Mucosa of stomach (tissue), 1 donor: ENCODE data around the gene RASGRF1.
"Not testable (repeated sequence)": the region's sequence is repeated elsewhere in the genome, so short reads cannot be mapped to it uniquely, and the experiment has no call there.

Experiments
- H3K27me3 ChIP-seq: one replicate; pipeline ENCODE4 v1.7.0; 2013; ENCODE audit warnings: mild to moderate bottlenecking, low read length; ENCODE audit not compliant: control insufficient read depth, insufficient read depth
- H3K36me3 ChIP-seq: one replicate; pipeline ENCODE4 v1.7.0; 2013; ENCODE audit warnings: low read length; ENCODE audit not compliant: control insufficient read depth, insufficient read depth
- H3K4me1 ChIP-seq: one replicate; pipeline ENCODE4 v1.7.0; 2013; ENCODE audit warnings: mild to moderate bottlenecking, low read length; ENCODE audit not compliant: control insufficient read depth, insufficient read depth
- H3K4me3 ChIP-seq: one replicate; pipeline ENCODE4 v1.7.0; 2013; ENCODE audit warnings: low read length
- H3K9ac ChIP-seq: one replicate; pipeline ENCODE4 v1.7.0; 2013; ENCODE audit warnings: mild to moderate bottlenecking, low read length, moderate library complexity
- H3K9me3 ChIP-seq: one replicate; pipeline ENCODE4 v1.7.0; 2013; ENCODE audit warnings: mild to moderate bottlenecking, low read length, moderate library complexity; ENCODE audit not compliant: control insufficient read depth
- donor health status: Pancreatic carcinoma.

RASGRF1 gene

GRCh38 chr15:78934655-78935023 is 155.9 kb downstream of the RASGRF1 start:
- no peak overlapping the region for H3K9ac ChIP-seq
- H3K36me3 ChIP-seq, result peaks cover 11% of the 10 kb centered on the region
- H3K9me3 ChIP-seq, result no peaks in the 10 kb centered on the region
- no peaks in the 10 kb centered on the region for H3K27me3 ChIP-seq
- peaks cover 3% of the 10 kb centered on the region for H3K4me1 ChIP-seq
- no peak overlapping the region for H3K4me3 ChIP-seq

GRCh38 chr15:78933823-78934654 is 156.5 kb downstream of the RASGRF1 start:
- H3K9ac ChIP-seq, result no peak overlapping the region
- peaks cover 3% of the 10 kb centered on the region for H3K4me1 ChIP-seq
- no peak overlapping the region for H3K4me3 ChIP-seq
- H3K27me3 ChIP-seq, result no peaks in the 10 kb centered on the region
- peaks cover 11% of the 10 kb centered on the region for H3K36me3 ChIP-seq
- H3K9me3 ChIP-seq, result no peaks in the 10 kb centered on the region

DNA sequence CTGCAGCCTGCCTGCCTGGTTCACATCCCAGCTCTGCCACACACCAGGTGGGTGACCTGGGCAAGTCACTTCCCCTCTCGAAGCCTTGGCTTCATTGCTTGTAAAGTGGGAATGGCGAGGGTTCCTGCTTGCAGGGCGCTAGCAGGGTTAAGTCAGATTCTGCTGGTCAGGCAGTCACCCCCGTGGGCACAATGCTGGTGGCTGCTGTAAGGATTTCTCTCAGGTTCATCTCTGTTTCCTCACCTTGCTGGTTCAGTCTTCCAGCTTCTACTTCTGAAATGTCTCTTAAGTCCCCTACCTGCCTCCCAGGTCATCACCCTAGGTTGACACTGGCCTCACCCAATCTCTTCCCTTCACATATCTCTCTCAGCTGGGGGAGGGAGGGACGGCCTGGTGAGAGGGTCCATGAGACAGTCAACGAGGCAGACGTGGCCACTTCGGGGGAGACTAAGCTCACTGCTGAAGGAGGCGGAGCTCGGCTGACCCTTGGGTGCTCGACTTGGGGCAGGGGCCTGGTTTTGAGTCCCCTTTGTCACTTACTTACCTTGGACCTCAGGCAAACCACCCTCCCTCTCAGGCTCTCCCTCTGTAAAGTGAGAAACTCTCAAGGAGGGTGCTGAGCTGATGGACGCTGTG is 157.3 kb downstream of the RASGRF1 start:
- H3K36me3 ChIP-seq, result peaks cover 11% of the 10 kb centered on the region
- H3K4me1 ChIP-seq, result peaks cover 3% of the 10 kb centered on the region
- H3K4me3 ChIP-seq, result no peak overlapping the region
- H3K9me3 ChIP-seq, result no peaks in the 10 kb centered on the region
- no peak overlapping the region for H3K9ac ChIP-seq
- no peaks in the 10 kb centered on the region for H3K27me3 ChIP-seq

GRCh38 chr15:78932258-78932808 is 158.2 kb downstream of the RASGRF1 start:
- H3K9ac ChIP-seq, result no peak overlapping the region
- peaks cover 3% of the 10 kb centered on the region for H3K4me1 ChIP-seq
- peaks cover 13% of the 10 kb centered on the region for H3K36me3 ChIP-seq
- H3K4me3 ChIP-seq, result no peak overlapping the region
- H3K9me3 ChIP-seq, result no peaks in the 10 kb centered on the region
- H3K27me3 ChIP-seq, result no peaks in the 10 kb centered on the region

GRCh38 chr15:78931439-78932257 is 158.9 kb downstream of the RASGRF1 start:
- peaks cover 3% of the 10 kb centered on the region for H3K4me1 ChIP-seq
- no peaks in the 10 kb centered on the region for H3K9me3 ChIP-seq
- H3K36me3 ChIP-seq, result peaks cover 17% of the 10 kb centered on the region
- no peak overlapping the region for H3K4me3 ChIP-seq
- no peak overlapping the region for H3K9ac ChIP-seq
- no peaks in the 10 kb centered on the region for H3K27me3 ChIP-seq

DNA sequence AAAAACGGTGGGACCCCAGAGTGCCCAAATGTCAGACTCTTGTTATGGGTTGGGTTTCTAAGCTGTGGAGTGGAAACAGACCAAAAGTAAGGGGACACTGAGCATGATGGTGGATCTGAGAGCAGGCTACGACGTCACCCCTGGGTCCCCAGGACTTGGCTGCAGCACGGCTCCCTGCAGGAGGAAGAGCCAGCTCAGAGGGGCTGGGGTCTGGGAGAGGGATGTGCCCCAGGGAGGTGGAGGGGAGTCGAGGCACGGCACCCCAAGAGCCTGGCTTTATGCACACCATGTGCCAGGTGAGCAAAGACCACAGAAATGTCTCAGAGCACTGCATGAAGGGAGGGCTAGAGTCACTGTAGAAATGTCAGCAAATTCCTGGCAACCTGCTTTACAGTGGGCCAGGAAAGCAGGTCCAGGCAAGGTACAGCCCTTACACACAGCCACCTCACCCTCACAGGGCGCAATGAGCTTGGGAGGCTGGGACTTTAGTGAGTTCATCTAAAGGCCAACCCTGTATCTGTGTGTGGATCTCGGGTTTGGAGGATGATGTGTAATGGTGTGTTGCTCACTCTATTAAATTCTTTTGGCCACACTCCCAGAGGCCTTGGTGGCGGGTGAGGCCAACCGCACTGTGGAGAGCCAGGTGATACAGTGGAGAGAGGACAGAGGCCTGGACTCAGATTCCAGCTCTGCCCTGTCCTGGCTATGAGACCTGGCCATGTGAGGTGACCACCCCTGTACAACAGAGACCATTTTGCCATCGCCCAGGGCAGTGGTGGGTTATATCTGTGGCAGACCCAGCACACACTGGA is 159.8 kb downstream of the RASGRF1 start:
- no peak overlapping the region for H3K9ac ChIP-seq
- H3K36me3 ChIP-seq, result peaks cover 17% of the 10 kb centered on the region
- H3K27me3 ChIP-seq, result no peaks in the 10 kb centered on the region
- peaks cover 3% of the 10 kb centered on the region for H3K4me1 ChIP-seq
- no peaks in the 10 kb centered on the region for H3K9me3 ChIP-seq
- no peak overlapping the region for H3K4me3 ChIP-seq

DNA sequence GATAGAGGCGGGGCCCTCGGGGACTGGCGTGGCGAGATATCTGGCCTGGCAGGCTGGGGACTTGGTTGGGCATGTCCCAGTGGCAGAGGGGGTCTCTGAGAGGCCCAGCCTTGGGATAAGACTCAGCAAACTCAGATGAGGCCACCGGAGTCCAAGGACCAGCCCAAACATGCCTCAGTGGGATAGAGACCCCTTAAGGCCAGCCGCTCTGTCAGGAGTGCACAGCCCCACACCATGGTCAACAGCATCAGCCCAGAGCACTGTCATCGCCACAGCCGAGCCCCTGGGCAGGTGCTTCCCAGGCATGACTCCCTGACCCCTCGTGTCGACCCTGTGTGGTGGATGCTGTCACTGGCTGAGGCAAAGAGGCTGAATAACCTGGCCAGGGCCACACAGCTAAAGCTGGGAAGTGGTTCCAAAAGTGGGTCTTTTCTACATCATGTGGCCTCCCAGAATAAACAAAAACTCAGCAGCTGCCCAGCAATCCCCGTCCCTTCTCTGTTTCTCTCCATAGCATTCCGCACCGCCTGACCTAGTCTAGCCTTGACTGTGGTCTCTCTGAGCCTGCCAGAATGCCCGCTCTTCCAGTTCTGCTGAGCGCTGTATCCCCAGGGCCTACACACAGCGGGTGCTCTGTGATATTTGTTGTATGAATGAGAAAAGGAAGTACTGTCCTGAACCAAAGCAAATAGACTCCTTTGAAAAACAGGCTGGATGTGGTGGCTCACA is 160.9 kb downstream of the RASGRF1 start:
- Histone ChIP-seq H3K4me3 (no peak overlapping the region), H3K9ac (no peak overlapping the region), H3K9me3 (no peaks in the 10 kb centered on the region), H3K36me3 (peaks cover 17% of the 10 kb centered on the region), H3K4me1 (peaks cover 3% of the 10 kb centered on the region), H3K27me3 (no peaks in the 10 kb centered on the region)

GRCh38 chr15:78928616-78929093 is 161.9 kb downstream of the RASGRF1 start:
- Histone ChIP-seq H3K9ac (no peak overlapping the region), H3K36me3 (peaks cover 17% of the 10 kb centered on the region), H3K27me3 (no peaks in the 10 kb centered on the region), H3K4me1 (peaks cover 3% of the 10 kb centered on the region), H3K4me3 (no peak overlapping the region), H3K9me3 (no peaks in the 10 kb centered on the region)

DNA sequence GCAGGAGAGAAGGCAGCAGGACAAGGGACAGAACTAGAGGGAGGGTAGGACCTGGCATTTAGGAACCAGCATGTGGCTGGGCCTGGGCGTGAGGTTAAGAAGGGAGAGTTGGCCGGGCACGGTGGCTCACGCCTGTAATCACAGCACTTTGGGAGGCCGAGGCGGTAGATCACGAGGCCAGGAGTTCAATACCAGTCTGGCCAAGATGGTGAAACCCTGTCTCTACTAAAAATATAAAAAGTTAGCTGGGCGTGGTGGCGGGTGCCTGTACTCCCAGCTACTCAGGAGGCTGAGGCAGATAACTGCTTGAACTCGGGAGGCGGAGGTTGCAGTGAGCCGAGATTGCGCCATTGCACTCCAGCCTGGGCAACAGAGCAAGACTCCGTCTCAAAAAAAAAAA is 162.4 kb downstream of the RASGRF1 start:
- H3K4me3 ChIP-seq, H3K27me3 ChIP-seq, H3K9ac ChIP-seq, H3K4me1 ChIP-seq, H3K9me3 ChIP-seq: not testable (repeated sequence)
- peaks cover 17% of the 10 kb centered on the region for H3K36me3 ChIP-seq

- Histone ChIP-seq H3K36me3 (peaks cover 17% of the 10 kb centered on the region), H3K9me3 (no peaks in the 10 kb centered on the region), H3K27me3 (no peaks in the 10 kb centered on the region), H3K4me3 (no peak overlapping the region), H3K9ac (no peak overlapping the region), H3K4me1 (peaks cover 3% of the 10 kb centered on the region)
These were observed 163.3 kb downstream of the RASGRF1 start for GRCh38 chr15:78927077-78927790.
